Measurements from ENCODE around the gene SLC16A3.

DNA sequence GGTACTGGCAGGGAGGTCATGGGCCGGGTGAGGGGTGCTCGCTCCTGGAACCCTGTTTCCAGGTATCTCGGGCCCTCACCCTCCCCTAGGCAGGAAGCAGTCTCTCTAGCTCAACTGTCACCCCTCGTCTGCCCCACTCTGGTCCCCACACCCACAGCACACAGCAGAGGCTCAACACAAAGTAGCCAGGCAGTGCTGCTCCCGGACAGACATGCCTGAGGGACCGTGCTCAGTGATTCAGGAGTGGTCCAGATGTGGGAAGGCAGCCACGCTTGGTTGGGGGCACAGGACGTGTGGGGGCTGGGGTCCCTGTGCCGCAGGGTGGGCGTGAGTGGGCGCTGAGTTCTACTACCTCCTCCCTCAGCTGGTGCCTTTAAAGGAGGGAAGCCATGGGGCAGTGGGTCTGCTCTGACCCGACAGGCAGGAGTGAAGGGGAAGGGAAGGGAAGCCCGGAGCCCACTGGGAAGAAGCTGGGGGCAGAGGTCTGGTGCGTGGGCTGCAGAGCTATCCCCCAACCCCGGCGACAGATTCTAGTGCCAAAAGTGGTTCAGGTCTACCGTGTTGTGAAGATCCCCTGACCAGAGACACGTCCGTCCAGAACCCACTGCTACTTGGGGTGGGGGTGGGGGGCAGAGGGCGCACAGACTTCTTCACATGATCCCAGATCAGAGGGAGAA is 11.8 kb downstream of the SLC16A3 start:
- TF ChIP-seq, protein P1, sequence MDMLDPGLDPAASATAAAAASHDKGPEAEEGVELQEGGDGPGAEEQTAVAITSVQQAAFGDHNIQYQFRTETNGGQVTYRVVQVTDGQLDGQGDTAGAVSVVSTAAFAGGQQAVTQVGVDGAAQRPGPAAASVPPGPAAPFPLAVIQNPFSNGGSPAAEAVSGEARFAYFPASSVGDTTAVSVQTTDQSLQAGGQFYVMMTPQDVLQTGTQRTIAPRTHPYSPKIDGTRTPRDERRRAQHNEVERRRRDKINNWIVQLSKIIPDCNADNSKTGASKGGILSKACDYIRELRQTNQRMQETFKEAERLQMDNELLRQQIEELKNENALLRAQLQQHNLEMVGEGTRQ (IDR thresholded peaks at IDR 0.05; ENCODE audit: borderline replicate concordance, low read depth, low read length) = no peak
- TF ChIP-seq EP300 (IDR thresholded peaks at IDR 0.05; ENCODE audit: borderline replicate concordance in 1 of 2, low read depth in 1 of 2, low read length in 1 of 2) (no peak), CTCF (IDR thresholded peaks at IDR 0.05) (no peak), RAD21 (IDR thresholded peaks at IDR 0.05; ENCODE audit: low read length) (no peak), NRF1 (IDR thresholded peaks at IDR 0.05; ENCODE audit: low read depth, low read length) (no peak), TAF1 (IDR thresholded peaks at IDR 0.05; ENCODE audit: borderline replicate concordance, low read depth, low read length) (no peak), ZBTB33 (IDR thresholded peaks at IDR 0.05; ENCODE audit: borderline replicate concordance, low read depth) (no peak), SMC3 (IDR thresholded peaks at IDR 0.05; ENCODE audit: low read depth, low read length) (no peak), JUND (IDR thresholded peaks at IDR 0.05) (no peak), MEF2A (IDR thresholded peaks at IDR 0.05; ENCODE audit: borderline replicate concordance, low read depth) (no peak), ELF1 (IDR thresholded peaks at IDR 0.05) (no peak), NFIC (IDR thresholded peaks at IDR 0.05; ENCODE audit: borderline replicate concordance) (no peak), CHD2 (IDR thresholded peaks at IDR 0.05; ENCODE audit: low read length, partially characterized antibody) (no peak)

All from SK-N-SH (cell line).